ENCODE results near the gene CDCA7L. TPM values are rescaled to one million over a fixed set of nuclear protein-coding genes. Genes with fewer than 3 reads are reported as not detected.

CDCA7L gene
- polyA plus RNA-seq, 1 donor (not counting 4 experiments of a cell fraction or from before 2014, with no cell fraction given): 31.8 TPM

GRCh38 chr7:21898265-21898930 lies 47.3 kb downstream of the CDCA7L start:
- Histone ChIP-seq H3K36me3 (ENCODE audit: control insufficient read depth in 2 of 2, extremely low read depth in 1 of 2, insufficient read depth in 2 of 2, low read length in 2 of 2) (peaks cover 3 to 9% of the 10 kb centered on the region in 2 experiments), H3K27ac (ENCODE audit: control insufficient read depth, insufficient read depth, low read length) (no peak overlapping the region), H3K9ac (ENCODE audit: control insufficient read depth, extremely low read depth, insufficient read depth, low read length) (no peak overlapping the region), H3K4me1 (ENCODE audit: control insufficient read depth, extremely low read depth, insufficient read depth, low read length) (no peaks in the 10 kb centered on the region), H3K9me3 (ENCODE audit: control insufficient read depth, low read depth, low read length) (no peaks in the 10 kb centered on the region), H3K4me2 (ENCODE audit: control insufficient read depth, extremely low read depth, insufficient read depth, low read depth, low read length) (no peak overlapping the region), H3K4me3 (ENCODE audit: control insufficient read depth in 2 of 3, extremely low read depth in 1 of 3, insufficient read depth in 2 of 3, low read depth in 1 of 3, low read length in 3 of 3) (no peak overlapping the region), H3K27me3 (ENCODE audit: control insufficient read depth, extremely low read depth, insufficient read depth, low read length) (no peaks in the 10 kb centered on the region), H3K9me1 (ENCODE audit: control insufficient read depth, extremely low read depth, insufficient read depth, low read length) (no peaks in the 10 kb centered on the region), H3K79me2 (ENCODE audit: control insufficient read depth, insufficient read depth, low read length) (no peaks in the 10 kb centered on the region), H2AFZ (ENCODE audit: control insufficient read depth, low read length) (no peak overlapping the region), H4K20me1 (ENCODE audit: control insufficient read depth, extremely low read depth, insufficient read depth, low read length) (no peaks in the 10 kb centered on the region)
- no peak for FAIRE-seq
- DNase-seq (ENCODE audit: low read depth, low spot score): no peak
- dilution Hi-C loops (cut with MboI; ENCODE audit: extremely low pct_ligation_motif_present, low sequenced_read_pairs): no loop called here
- TF ChIP-seq EZH2 (IDR thresholded peaks at IDR 0.05; ENCODE audit: low read length) (no peak), CTCF (optimal IDR thresholded peaks at IDR 0.05 in 1 of 3, IDR thresholded peaks at IDR 0.05 in 1 of 3, conservative IDR thresholded peaks at IDR 0.05 in 1 of 3; ENCODE audit: extremely low read depth in 1 of 3, insufficient read depth in 2 of 3, low read length in 3 of 3) (no peak)

- TF ChIP-seq CTCF (optimal IDR thresholded peaks at IDR 0.05 in 1 of 3, IDR thresholded peaks at IDR 0.05 in 1 of 3, conservative IDR thresholded peaks at IDR 0.05 in 1 of 3; ENCODE audit: extremely low read depth in 1 of 3, insufficient read depth in 2 of 3, low read length in 3 of 3): no peak
- TF ChIP-seq EZH2 (IDR thresholded peaks at IDR 0.05; ENCODE audit: low read length): no peak
- no peak overlapping the region for H3K4me2 ChIP-seq (ENCODE audit: control insufficient read depth, extremely low read depth, insufficient read depth, low read depth, low read length)
- H4K20me1 ChIP-seq (ENCODE audit: control insufficient read depth, extremely low read depth, insufficient read depth, low read length): no peaks in the 10 kb centered on the region
- DNase-seq (ENCODE audit: low read depth, low spot score): no peak
- dilution Hi-C loops (cut with MboI; ENCODE audit: extremely low pct_ligation_motif_present, low sequenced_read_pairs): no loop called here
- no peak overlapping the region for H3K27ac ChIP-seq (ENCODE audit: control insufficient read depth, insufficient read depth, low read length)
- H3K36me3 ChIP-seq (ENCODE audit: control insufficient read depth in 2 of 2, extremely low read depth in 1 of 2, insufficient read depth in 2 of 2, low read length in 2 of 2): no peaks in the 10 kb centered on the region
- H3K79me2 ChIP-seq (ENCODE audit: control insufficient read depth, insufficient read depth, low read length): no peaks in the 10 kb centered on the region
- H3K4me3 ChIP-seq (ENCODE audit: control insufficient read depth in 2 of 3, extremely low read depth in 1 of 3, insufficient read depth in 2 of 3, low read depth in 1 of 3, low read length in 3 of 3): no peak overlapping the region
- no peak overlapping the region for H3K9ac ChIP-seq (ENCODE audit: control insufficient read depth, extremely low read depth, insufficient read depth, low read length)
- H3K4me1 ChIP-seq (ENCODE audit: control insufficient read depth, extremely low read depth, insufficient read depth, low read length): no peaks in the 10 kb centered on the region
- no peaks in the 10 kb centered on the region for H3K9me3 ChIP-seq (ENCODE audit: control insufficient read depth, low read depth, low read length)
- no peak overlapping the region for H2AFZ ChIP-seq (ENCODE audit: control insufficient read depth, low read length)
- H3K27me3 ChIP-seq (ENCODE audit: control insufficient read depth, extremely low read depth, insufficient read depth, low read length): no peaks in the 10 kb centered on the region
- no peaks in the 10 kb centered on the region for H3K9me1 ChIP-seq (ENCODE audit: control insufficient read depth, extremely low read depth, insufficient read depth, low read length)
- FAIRE-seq: no peak
These were observed 52.3 kb downstream of the CDCA7L start for GRCh38 chr7:21893401-21893800.

Data from keratinocyte (primary cell).